AG08395 (cell line): ENCODE results near the gene STAC.
"Not testable (repeated sequence)": the region's sequence is repeated elsewhere in the genome, so short reads cannot be mapped to it uniquely, and the experiment has no call there.

Experiments
- DNase-seq: peaks from one replicate; pipeline ENCODE4 v3.0.0; 2012; ENCODE audit warnings: mixed read lengths, low spot score

STAC gene

DNA sequence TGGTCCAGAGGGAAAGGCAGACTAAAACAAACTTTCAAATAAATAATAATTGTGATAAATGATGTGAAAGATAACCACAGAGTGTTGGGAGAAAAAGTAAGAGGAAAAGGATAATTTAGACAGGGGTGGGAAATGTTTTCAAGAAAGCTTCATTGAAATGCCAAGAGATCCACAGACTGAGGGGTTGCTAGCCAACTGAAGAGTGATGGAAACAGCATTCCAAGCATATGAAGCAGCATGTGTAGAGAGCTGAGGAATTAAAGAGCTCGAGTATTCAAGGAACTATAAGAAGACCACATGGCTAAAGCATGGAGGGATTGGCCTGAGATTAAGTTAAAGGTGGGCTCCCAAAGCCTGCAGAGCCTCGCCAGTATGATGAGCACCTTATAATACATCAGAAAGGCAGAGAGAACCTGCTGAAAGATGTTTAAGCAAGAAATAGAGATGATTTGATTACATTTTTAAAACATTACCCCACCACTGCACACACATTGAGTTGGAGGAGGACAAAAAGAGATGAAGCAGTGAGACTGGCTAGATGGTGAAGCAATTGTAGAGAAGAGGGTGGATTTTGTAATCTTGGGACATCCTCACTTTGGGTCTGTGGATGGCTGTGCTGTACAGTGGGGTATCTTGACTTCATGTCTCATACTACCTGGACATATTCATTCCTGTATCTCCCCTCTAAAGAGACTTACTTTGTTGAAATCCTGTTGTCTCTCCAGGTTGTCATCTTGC, 100.8 kb downstream of the STAC start:
- DNase-seq, result peak; percentile 85

DNA sequence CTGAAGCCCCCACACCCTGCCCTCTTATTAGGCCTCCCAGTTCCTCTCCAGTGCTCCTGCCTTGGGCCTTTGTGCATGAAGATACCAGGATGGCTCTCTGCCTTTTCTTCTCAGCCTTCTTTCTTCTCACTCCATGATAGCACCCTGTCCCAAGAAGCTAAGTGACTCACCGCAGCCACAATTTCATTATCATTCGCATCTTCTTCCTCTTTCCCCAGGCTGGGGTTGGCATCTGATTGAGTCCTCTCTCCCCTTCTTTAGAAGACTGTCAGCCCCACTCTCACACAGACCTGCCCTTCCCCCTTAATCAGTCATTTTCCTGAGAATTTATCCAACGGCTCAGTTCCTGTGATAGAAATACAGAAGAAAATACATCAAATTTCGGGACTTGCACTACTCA, 102.0 kb downstream of the STAC start:
- no peak for DNase-seq

DNA sequence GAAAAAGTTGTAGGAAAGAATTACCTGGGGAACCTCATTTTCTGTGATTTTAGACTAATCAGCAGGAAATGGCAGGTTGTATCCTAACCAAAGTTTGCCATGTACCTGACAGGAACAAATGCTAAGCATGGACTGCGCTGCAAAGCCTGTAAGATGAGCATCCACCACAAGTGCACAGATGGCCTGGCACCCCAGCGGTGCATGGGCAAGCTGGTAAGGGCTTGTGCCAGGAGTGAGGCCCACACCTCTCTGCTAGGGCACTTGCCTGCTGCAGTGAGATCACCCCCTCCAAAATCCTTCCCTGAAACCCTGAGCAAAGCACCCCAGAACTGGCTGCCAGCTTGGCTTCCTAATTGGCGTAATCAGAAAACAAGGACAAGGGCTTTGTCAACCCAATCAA, 102.6 kb downstream of the STAC start:
- DNase-seq, result no peak

DNA sequence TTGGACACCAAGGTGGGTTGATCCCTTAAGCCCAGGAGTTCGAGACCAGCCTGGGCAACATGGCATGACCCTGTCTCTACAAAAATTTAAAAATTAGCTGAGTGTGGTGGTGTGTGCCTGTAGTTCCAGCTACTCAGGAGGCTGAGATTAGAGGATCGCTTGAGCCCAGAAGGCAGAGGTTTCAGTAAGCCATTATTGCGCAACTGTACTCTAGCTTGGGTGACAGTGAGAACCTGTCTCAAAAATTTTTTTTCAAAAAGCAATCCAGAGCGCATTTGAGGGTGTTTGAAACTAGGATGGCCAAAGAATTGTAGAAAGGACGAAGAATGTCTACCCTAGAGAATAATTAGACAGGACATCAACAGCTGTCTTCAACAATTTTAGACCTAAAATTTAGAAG, 103.4 kb downstream of the STAC start:
- DNase-seq, result no peak

DNA sequence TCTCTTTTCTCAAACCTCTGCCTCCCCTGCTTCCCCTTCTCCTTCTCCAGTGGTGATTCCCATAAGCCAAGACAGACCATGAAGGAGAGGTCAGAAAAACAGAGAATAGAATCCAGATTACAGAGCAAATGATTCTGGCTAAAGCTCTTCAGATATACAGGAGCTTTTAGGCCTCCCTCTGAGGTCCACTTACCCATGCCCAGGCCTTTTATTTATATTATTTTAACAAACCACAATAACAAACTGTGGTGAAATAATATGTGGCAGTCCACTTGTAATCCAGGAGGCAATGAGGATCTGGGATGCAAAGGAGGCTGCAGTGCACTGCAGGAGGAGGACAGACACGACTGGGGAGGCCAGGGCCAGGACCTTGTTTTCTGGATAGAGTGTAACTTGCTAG, 104.1 kb downstream of the STAC start:
- DNase-seq, result no peak

DNA sequence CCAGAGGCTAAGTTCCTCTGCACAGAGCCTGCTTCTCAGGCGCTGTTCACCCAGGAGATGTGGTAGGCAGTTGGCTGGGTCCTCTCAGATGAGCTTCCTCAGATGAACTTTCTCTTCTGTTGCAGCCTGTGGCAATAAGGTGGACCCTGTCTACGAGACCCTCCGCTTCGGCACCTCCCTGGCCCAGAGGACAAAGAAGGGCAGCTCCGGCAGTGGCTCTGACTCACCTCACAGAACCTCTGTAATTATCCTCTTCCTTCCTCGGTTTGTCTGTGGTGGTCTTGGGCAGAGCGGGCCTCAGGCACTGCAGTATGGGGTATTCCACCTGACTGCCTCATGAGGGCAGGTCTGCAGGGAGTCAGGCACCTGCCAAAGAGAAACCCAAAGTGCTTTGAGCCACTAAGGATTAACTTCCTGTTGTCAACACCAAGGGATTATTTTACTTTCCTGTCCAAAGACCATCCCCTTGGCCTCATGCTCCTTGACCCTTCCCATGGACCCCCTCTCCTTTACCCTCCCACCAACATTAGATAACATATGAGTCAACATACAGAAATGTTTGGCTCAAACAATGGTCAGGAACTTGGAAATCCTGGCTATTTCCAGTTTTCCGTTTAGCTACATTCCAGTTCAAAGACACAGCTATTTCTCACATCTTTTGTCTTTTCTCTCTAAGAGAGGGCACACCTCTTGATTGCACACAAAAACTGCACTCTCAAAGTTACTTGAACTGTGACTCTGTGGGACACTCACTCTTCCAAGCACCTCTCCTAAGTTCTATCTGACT, 105.9 kb downstream of the STAC start:
- DNase-seq, result no peak

DNA sequence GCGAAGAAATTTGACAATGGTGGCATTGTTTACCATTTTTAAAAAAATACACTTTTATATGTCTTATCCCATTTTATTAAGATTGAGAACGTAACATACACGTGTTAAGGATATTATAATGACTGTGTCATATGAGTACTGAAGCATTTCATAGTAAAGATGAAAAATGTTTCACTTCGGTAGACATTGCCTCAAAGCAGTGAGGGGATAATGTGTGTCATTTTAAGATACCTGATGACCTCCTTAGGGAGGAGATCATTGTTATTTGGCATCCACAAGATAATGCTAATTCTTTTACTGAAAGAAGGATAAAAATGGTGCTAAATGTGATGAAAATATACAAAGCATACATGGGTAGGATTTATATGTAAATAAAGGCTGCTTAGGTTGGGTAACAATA, 107.3 kb downstream of the STAC start:
- DNase-seq, result no peak

DNA sequence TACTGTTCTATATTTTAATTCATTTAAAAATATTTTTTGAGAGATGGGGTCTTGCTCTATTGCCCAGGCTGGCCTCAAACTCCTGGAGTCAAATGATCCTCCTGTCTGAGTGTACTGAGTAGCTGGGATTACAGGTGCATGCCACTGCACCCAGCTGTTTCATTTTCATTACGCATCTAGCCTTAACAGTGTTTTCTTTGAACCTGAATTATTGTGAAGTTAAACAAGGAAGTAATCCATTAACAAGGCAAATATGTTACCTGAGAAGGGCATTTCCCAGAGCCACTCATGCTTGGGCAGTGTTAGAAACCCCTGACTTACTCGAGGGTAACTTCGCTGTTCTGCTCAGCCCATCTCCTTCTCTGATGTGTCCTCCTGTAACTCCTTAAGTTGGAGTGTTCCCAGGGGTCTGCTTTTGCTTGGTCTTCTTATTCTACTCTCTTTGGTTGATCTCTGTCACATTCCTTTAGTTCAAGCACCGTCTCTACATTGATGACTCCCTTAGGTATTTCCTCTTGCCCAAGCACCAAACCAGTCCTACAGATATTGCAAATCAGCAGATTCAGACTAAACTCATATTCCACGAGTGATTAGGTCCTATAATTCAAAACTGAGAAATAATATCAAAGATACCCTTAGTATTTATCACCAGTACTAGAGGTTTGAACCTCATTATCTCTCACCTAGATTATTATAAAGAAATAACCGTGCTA, 107.9 kb downstream of the STAC start:
- no peak for DNase-seq

DNA sequence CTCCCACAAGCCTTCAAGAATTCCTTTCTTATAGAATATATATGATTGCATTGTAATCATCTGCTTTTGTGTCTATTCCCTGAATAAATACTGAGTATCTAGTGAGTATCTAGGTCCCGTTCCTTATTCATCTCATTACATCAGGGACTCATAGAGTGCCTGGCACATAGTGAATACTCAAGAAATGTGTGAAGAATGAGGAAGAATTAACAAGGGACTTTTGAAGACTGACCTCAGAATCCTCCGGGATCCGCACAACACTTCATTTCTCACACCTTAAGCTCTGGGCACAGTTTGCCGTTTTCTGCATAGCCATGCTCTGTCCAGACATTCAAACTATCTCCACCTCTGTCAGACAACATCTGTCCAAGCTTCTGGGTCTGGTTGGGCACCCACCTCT, 108.8 kb downstream of the STAC start:
- no peak for DNase-seq

DNA sequence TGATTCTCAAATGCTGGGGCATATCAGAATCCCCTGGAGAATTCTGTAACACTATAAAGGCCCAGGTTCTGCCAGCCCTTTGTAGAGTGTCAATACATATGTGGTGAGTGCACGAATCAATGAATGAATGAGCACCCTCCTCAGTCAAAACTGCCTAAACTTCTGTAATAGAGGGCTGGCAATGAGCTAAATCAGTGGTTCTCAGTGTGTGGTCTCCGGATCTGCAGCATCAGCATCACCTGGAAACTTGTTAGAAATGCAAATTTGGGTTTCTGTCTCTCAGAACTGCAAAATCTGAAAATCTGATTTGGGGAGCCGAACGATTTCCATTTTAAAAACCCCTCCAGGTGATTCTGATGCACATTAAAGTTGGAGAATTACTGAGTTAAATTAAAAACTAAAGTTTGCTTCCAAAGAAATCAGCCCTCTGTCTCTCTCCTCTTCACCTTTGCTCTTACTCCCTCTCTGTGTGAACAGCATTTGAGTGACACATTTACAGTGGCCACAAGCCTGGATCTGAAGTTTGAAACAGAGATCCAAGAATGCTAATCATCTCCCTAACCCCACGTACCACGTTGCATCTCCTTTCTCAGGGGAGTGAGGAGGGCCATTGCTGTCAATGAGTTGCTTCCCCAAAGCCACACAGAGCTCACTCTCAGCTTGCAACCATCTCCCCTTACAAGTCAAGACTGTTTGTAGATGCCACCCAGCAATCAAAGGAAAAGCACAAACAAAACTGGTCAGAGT, 109.5 kb downstream of the STAC start:
- DNase-seq, result no peak

DNA sequence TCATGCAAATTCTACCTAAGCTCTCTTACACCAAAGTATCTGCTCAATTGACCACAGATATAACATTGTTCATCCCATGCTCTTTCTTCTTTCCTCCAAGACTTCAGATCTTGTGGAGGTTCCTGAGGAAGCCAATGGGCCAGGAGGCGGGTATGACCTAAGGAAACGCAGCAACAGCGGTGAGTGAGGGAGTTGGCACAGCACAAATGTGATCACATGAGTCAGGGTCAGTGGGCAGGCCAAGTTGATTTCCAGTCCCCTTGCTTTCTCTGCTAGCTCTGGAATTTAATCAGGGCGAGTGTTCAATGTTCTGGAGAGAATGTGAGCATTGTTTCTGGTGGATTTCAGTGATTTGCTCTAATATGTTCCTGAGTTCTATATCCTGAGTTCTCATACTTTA, 112.7 kb downstream of the STAC start:
- no peak for DNase-seq

DNA sequence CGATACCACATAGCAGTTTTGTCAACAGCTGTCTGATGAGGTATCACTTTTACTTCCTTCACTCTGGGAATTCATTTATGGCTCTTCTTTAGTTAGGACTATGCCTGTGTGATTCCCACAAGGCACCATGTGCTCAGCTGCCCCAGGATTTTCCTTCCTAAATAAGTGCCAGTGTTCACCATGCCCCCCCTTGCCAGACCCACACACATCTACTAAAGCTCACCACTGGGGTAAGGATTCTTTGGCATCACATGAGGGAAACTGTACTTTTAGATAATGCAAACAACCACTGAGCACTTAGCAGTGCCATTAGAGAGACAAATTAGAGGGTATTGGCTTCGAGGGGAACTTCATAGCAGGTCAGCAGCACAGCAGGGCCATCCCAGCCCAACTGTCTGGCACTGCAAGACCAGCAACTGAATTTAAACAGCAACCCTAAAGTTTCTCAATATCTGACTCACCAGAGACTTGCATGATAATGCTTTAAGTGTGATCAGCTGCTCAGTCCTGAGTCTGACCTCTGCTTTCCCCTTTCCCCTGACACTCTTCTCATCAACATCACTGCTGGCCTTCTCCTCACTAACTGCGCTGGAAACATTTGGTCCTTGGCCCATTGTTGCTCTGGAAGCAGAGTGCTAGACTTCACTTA, 114.3 kb downstream of the STAC start:
- peak; percentile 88 for DNase-seq

DNA sequence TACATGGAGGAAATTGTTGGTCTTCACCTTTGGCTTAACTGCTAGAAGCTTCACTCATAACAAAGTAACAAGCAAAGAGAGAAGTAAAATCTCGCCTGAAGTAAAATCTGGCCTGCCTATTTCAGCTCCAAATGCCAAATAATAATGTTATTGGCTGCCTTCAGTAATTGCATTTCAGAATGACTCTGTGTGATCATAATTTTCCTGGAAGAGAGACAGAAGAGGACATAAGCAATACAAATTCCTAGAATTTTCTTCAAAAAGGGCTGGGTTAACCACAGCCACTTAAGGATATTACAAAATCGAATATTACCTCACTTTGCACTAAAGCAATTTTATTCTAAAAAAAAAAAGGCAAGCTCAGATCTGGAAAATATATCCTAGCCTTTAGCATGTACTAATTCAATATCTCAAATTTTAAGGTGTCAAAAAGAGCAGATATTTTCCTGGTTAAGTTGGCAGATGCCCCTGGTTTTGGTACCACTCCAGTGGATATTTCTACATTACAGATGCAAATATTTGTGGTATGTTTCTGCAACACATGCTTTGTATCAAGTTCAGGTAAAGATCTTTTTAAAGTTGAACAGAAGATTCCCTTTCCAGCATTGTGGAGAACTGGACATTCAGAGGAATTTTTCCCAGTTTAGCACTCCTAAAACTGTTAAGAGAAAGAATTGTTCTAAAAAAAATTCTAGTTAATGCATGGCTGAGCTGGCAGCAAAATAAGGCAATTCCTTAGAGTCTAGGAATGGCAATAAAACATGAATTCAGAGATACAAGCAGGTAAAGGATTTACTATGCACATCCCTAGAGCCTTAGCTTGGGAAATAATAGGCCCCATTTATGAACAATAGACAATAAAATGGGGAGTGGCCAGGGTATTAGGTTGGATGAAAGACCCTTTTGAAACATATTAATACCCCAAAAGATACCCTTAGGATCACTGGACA, 116.7 kb downstream of the STAC start:
- peak; percentile 80 for DNase-seq

DNA sequence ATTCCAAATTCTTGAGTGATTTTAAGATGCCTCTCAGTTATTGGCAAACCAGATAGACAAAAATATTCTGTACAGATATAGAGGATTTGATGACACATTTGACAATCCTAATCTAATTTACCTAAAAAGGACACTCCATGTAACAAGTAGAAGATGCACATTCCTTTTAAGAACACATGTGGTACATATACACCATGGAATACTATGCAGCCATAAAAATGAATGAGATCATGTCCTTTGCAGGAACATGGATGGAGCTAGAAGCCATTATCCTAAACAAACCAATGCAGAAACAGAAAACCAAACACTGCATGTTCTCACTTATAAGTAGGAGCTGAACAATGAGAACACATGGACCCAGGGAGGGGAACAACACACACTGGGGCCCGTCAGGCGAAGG, 119.7 kb downstream of the STAC start:
- not testable (repeated sequence) for DNase-seq

DNA sequence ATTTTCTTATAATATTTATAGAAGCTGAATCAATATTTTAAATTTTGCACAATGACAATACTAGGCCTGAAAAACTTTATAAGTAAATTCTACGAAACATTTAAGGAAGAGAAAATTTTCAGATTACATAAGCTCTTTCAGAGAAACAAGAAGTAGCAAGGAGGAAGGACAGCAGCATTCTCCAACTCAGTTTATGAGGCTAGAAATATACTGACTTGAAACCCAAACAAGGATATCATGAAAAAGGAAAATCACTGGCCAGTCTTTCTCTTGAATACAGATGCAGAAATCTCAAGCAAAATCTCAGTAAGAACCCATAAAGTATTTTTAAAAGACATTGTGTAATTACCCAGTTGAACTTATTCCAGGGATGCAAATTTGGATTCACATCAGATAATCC, 121.3 kb downstream of the STAC start:
- DNase-seq, result no peak

DNA sequence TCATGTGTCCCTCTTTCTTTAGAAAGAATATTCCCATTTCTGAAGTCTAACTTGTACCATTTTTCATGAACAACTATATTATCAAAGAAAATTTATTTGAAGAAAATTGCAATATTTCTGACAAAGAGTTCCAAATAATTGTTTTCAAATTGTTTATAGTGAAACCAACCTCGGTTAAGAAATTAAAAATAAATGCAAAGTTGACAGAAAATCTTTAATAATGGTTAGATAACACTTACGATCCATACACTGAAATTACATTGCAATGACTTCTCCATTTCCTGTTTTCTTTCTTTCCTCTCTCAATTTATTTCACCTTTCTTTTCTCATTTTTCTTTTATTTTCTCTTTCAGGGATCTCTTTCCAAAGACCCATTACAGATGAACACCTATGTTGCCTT, 125.1 kb downstream of the STAC start:
- no peak for DNase-seq

DNA sequence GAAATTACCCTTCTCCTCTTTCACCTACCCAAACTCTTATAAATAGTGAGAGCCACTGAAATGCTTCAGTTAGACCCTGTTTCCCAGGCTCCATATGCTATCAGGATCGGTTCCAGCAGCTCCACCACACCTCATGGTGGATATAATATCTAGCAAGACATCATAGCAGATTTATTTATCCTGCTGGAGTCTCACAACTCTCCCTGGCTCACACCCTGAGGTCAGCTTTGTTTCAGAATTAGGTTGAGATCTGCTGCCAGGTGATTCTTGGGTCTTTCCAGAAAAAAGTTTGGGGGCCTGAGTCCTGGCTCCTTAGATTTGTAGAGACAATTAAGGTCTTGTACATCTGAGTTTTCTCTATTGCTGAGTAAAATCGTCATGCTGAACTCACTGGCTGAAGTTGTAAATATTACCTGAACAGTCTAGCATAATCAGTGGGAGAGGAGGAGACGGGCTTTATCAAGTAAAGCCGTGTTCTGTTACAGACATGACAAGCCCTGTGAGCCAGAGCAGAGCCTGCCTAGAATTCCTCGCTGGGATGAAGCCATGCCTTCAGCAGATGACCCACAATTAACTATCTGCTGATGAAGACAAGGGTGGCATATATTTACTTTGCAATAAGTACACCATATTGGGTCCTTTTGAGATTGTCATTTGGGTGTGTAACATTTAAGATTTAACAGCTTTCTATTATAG, 131.6 kb downstream of the STAC start:
- DNase-seq, result no peak

DNA sequence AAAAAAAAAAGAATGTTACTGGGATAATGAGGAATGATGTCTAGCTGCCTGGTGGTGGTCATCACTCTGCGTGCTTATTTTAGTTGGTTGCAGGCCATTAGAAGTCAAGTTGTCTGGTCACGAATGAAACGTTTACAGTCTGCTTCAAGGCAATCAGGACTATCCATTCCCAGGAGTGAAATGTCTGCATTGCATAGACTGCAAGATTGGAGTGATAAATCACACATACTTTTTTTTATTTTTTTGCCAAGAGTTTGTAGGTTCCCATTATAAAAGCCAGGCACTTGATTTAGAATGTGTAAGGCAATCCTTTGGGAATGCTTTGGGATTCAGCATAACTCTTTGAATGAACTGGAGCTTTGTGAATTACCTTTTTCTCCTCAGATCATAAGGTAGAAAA, 132.3 kb downstream of the STAC start:
- DNase-seq, result no peak

DNA sequence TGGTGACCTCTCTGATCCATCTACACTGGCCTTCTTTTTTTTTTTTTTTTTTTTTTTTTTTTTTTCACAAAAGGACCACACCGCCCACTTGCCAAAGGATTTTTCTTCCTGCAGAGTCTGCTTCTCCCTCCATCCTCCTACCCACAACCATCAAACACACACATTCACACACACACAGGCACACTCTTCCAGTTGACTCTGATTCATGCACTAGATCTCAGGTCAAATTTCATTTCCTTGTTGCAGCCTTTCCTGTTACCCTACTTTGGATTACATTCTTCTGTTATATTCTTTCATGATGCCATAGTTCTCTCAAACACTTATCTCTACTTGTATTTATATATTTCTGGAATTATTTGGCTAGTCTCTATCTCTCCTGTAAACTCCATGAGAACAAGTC, 133.9 kb downstream of the STAC start:
- DNase-seq, result no peak

DNA sequence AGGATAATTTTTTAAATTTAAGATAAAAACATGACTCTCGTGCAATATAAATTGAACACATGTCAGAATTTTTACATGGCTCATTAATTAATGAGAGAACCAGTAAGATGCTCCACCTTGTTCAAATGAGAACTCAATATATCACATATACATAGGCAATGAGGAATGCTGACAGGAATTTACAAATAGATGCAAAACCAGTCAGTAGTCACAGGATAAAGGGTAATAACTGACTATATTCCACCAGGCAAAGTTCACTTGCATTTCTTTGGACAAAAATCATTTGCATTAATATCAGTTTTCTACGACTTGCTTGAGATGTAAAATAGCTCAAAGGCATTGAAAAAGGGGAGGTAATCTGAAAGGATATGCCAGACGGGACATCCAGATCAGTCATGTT, 139.4 kb downstream of the STAC start:
- DNase-seq, result no peak
